ES-I3 (cell line): ENCODE measurements around the gene CEBPZOS.
"Not testable (repeated sequence)": the region's sequence is repeated elsewhere in the genome, so short reads cannot be mapped to it uniquely, and the experiment has no call there.

ENCODE experiments used
- H3K36me3 ChIP-seq: 2 replicates; pipeline ENCODE4 v1.6.1; 2013; ENCODE audit warnings: mild to moderate bottlenecking, low read length, control low read depth, moderate library complexity; ENCODE audit not compliant: insufficient read depth
- H3K4me1 ChIP-seq: 2 replicates; pipeline ENCODE4 v1.6.1; 2013; ENCODE audit warnings: mild to moderate bottlenecking, control low read depth, low read length; ENCODE audit not compliant: insufficient read depth
- H3K9ac ChIP-seq: 2 replicates; pipeline ENCODE4 v1.6.1; 2013; ENCODE audit warnings: low read depth, mild to moderate bottlenecking, low read length, moderate library complexity
- H3K9me3 ChIP-seq: 2 replicates; pipeline ENCODE4 v1.6.1; 2013; ENCODE audit warnings: mild to moderate bottlenecking, low read length, moderate library complexity; ENCODE audit not compliant: control insufficient read depth, insufficient read depth

The CEBPZOS gene

GRCh38 chr2:37205071-37205661 is 8.9 kb downstream of the CEBPZOS start:
- Histone ChIP-seq H3K9me3 (peaks cover 26% of the 10 kb centered on the region), H3K36me3 (peaks cover 29% of the 10 kb centered on the region)
- not testable (repeated sequence) for H3K9ac ChIP-seq

GRCh38 chr2:37205689-37206341 is 9.5 kb downstream of the CEBPZOS start:
- Histone ChIP-seq H3K36me3 (peaks cover 34% of the 10 kb centered on the region), H3K9me3 (peaks cover 29% of the 10 kb centered on the region), H3K4me1 (peaks cover 13% of the 10 kb centered on the region), H3K9ac (no peak overlapping the region; the same call in 1 of the 2 replicates)

More at GRCh38 chr2:37205071-37205661, 8.9 kb downstream of the CEBPZOS start:
- H3K4me1 ChIP-seq, result peaks cover 14% of the 10 kb centered on the region

GRCh38 chr2:37206760-37207159 is 10.5 kb downstream of the CEBPZOS start:
- Histone ChIP-seq H3K36me3 (peaks cover 43% of the 10 kb centered on the region), H3K9me3 (peaks cover 29% of the 10 kb centered on the region), H3K4me1 (peaks cover 13% of the 10 kb centered on the region)
- not testable (repeated sequence) for H3K9ac ChIP-seq

DNA sequence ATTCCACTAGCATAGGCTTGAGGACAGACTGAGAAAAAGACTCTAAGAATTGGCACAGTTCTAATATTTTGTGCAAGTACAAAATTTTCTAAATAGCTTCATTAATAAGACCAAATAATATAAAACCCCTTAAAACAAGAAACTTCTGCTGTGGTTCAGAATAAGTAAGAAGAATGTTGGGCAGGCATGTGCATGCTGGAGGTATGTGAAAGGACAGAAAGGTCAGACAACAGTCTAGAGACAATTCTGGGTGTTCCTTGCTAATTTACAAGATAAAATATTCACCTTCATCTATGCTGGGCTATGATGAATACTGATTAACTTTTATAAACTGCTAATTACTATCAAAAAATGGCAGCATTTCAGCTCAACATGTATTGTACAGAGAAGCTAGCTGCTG is 14.9 kb downstream of the CEBPZOS start:
- Histone ChIP-seq H3K9ac (no peak overlapping the region), H3K36me3 (peaks cover 52% of the 10 kb centered on the region), H3K4me1 (peaks cover 4% of the 10 kb centered on the region), H3K9me3 (peaks cover 24% of the 10 kb centered on the region)

- Histone ChIP-seq H3K36me3 (peaks cover 51% of the 10 kb centered on the region), H3K9ac (no peak overlapping the region), H3K4me1 (no peaks in the 10 kb centered on the region), H3K9me3 (peaks cover 17% of the 10 kb centered on the region)
These were observed 15.6 kb downstream of the CEBPZOS start for GRCh38 chr2:37211939-37212338.

- Histone ChIP-seq H3K9me3 (peaks cover 3% of the 10 kb centered on the region; the same call in 1 of the 2 replicates), H3K36me3 (peaks cover 39% of the 10 kb centered on the region), H3K4me1 (no peaks in the 10 kb centered on the region), H3K9ac (no peak overlapping the region)
These were observed 19.0 kb downstream of the CEBPZOS start for GRCh38 chr2:37215250-37215649.

DNA sequence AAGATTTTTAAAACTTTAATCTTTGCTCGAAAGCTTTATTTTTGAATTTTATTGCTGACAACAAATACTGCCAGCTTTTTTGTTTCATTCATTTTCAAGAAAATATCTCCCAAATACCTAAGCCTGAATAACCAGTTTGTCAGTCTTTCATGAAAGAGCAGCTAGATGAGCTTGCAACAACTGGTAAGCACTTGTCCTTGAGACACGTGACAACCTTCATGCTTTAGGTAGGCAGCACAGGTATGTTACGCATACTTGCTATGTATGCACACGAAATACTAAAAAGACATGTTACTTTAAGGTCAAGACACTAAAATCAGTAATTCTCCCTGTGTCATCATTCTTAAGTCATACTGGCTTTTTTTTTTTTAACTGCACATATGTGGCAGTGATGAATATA is 22.8 kb downstream of the CEBPZOS start:
- Histone ChIP-seq H3K9me3 (no peaks in the 10 kb centered on the region), H3K9ac (no peak overlapping the region), H3K4me1 (no peaks in the 10 kb centered on the region), H3K36me3 (peaks cover 47% of the 10 kb centered on the region)

DNA sequence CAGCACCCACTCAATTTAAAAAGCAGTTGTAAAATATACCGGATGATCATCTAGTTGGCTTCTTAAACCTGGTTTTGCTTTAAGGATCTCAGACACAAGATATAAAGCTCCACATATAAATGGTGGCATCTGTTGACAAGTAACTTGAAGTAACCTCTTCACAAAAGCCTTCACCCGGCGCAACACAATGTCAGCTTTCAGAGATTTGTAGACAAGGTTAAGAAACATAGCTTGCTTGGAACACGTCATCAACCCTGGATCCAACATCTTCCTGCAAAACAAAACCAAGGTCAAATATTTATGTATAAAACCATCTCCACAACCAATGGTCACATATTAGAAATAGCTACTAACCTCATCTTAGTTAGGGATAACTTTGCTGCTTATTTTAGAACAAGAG is 26.8 kb downstream of the CEBPZOS start:
- peaks cover 44% of the 10 kb centered on the region for H3K36me3 ChIP-seq
- H3K4me1 ChIP-seq, result peaks cover 21% of the 10 kb centered on the region
- H3K9ac ChIP-seq, result no peak overlapping the region
- no peaks in the 10 kb centered on the region for H3K9me3 ChIP-seq

- H3K36me3 ChIP-seq, result peaks cover 46% of the 10 kb centered on the region
- H3K9ac ChIP-seq, result no peak overlapping the region
These were observed 27.8 kb downstream of the CEBPZOS start for GRCh38 chr2:37224063-37224462.

DNA sequence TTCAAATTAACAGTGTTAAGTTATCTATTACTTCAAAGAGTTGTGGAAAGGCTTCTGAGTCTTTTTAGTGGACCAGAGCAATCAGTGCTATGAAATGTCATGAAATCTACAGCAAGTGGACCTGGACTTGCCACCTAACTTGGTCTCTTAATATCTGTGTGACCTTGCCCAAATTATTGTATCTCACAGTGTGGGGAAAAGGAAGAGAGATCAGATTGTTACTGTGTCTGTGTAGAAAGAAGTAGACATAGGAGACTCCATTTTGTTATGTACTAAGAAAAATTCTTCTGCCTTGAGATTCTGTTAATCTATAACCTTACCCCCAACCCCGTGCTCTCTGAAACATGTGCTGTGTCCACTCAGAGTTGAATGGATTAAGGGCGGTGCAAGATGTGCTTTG is 28.8 kb downstream of the CEBPZOS start:
- H3K9ac ChIP-seq, result peak overlapping the region; percentile 17; the same call in 1 of the 2 replicates
- peaks cover 27% of the 10 kb centered on the region for H3K4me1 ChIP-seq
- H3K36me3 ChIP-seq, result peaks cover 45% of the 10 kb centered on the region
- not testable (repeated sequence) for H3K9me3 ChIP-seq

More at GRCh38 chr2:37224063-37224462, 27.8 kb downstream of the CEBPZOS start:
- Histone ChIP-seq H3K9me3 (no peaks in the 10 kb centered on the region), H3K4me1 (peaks cover 27% of the 10 kb centered on the region)

DNA sequence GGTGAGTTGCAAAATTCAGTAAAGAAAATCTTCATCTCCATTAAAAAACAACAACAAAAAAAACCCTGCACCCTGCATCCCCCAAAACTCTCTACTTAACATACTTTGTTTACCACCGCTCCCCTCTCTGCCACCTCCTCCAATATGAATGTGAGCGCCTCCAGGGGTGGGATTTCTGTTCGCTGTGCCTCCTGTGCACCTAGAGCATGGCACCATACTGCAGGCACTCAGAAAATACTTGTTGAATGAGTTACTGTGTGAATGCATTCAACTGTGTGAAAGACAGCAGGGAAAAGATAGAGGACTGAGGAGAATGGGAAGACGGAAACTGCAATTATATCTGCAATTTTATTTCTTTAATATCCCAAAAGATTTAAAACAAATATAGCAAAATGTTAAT is 30.6 kb downstream of the CEBPZOS start:
- peaks cover 31% of the 10 kb centered on the region for H3K36me3 ChIP-seq
- peak overlapping the region; percentile 30 for H3K9ac ChIP-seq
- H3K4me1 ChIP-seq, result peaks cover 27% of the 10 kb centered on the region
- no peaks in the 10 kb centered on the region for H3K9me3 ChIP-seq

- H3K4me1 ChIP-seq, result peaks cover 30% of the 10 kb centered on the region
- H3K9me3 ChIP-seq, result no peaks in the 10 kb centered on the region
- no peak overlapping the region for H3K9ac ChIP-seq
- H3K36me3 ChIP-seq, result peaks cover 23% of the 10 kb centered on the region
These were observed 32.5 kb downstream of the CEBPZOS start for GRCh38 chr2:37228788-37229187.

- no peaks in the 10 kb centered on the region for H3K9me3 ChIP-seq
- peaks cover 27% of the 10 kb centered on the region for H3K36me3 ChIP-seq
- peak overlapping the region; percentile 92 for H3K9ac ChIP-seq
- peaks cover 23% of the 10 kb centered on the region for H3K4me1 ChIP-seq
These were observed 34.3 kb downstream of the CEBPZOS start for GRCh38 chr2:37230581-37230980.

- Histone ChIP-seq H3K9ac (peak within 1 kb of the TSS; percentile 92), H3K36me3 (peaks cover 27% of the 10 kb centered on the region), H3K9me3 (no peaks in the 10 kb centered on the region), H3K4me1 (peaks cover 23% of the 10 kb centered on the region)
These were observed 35.2 kb downstream of the CEBPZOS start, which contains the start of the genes CEBPZ and NDUFAF7 for GRCh38 chr2:37231241-37232130. Gene CEBPZ, minus strand, starts transcription at chr2:37231596. Its CDS starts 29 bp downstream, at chr2:37231567. Gene NDUFAF7, plus strand, starts transcription at chr2:37231658. Its CDS starts 48 bp downstream, at chr2:37231706.
